DMS79 treated with DMSO at 0.1 percent for 48 hours (cell line): Measurements from ENCODE around the gene LY86.

Experiments used
- DNase-seq: peaks from one replicate; lab custom pipeline; 2025; lab: John Stamatoyannopoulos, UW

LY86 gene

GRCh38 chr6:6623553-6623952 is 35.0 kb downstream of the LY86 start:
- DNase-seq = no peak

GRCh38 chr6:6624269-6624990 is 35.9 kb downstream of the LY86 start:
- no peak for DNase-seq

GRCh38 chr6:6626187-6626586 is 37.7 kb downstream of the LY86 start:
- no peak for DNase-seq

GRCh38 chr6:6629402-6629801 is 40.9 kb downstream of the LY86 start:
- DNase-seq = no peak

GRCh38 chr6:6631053-6631452 is 42.5 kb downstream of the LY86 start:
- DNase-seq = no peak

- no peak for DNase-seq
Observed at GRCh38 chr6:6631534-6632276, 43.2 kb downstream of the LY86 start.

GRCh38 chr6:6633898-6634734 is 45.6 kb downstream of the LY86 start:
- DNase-seq = no peak

GRCh38 chr6:6634735-6635075 is 46.2 kb downstream of the LY86 start:
- no peak for DNase-seq

- no peak for DNase-seq
Observed at GRCh38 chr6:6635291-6635690, 46.8 kb downstream of the LY86 start.

GRCh38 chr6:6635869-6636268 is 47.3 kb downstream of the LY86 start:
- no peak for DNase-seq

GRCh38 chr6:6639572-6639971 is 51.1 kb downstream of the LY86 start:
- no peak for DNase-seq

- DNase-seq = no peak
Observed at GRCh38 chr6:6640926-6641325, 52.4 kb downstream of the LY86 start.

GRCh38 chr6:6643398-6643797 is 54.9 kb downstream of the LY86 start:
- no peak for DNase-seq

GRCh38 chr6:6645261-6645917 is 56.9 kb downstream of the LY86 start:
- no peak for DNase-seq

- DNase-seq = no peak
Observed at GRCh38 chr6:6646384-6646783, 57.9 kb downstream of the LY86 start.

- DNase-seq = no peak
Observed at GRCh38 chr6:6646859-6647258, 58.3 kb downstream of the LY86 start.

- DNase-seq = no peak
Observed at GRCh38 chr6:6648692-6649343, 60.3 kb downstream of the LY86 start.

- DNase-seq = no peak
Observed at GRCh38 chr6:6649824-6650349, 61.4 kb downstream of the LY86 start.

- DNase-seq = no peak
Observed at GRCh38 chr6:6650839-6651238, 62.3 kb downstream of the LY86 start.

GRCh38 chr6:6651335-6651734 is 62.8 kb downstream of the LY86 start:
- no peak for DNase-seq

- DNase-seq = no peak
Observed at GRCh38 chr6:6652932-6653331, 64.4 kb downstream of the LY86 start.
